GM19238 (cell line): ENCODE results near the gene ISM2.
"Not testable (repeated sequence)": the region's sequence is repeated elsewhere in the genome, so short reads cannot be mapped to it uniquely, and the experiment has no call there.

ENCODE experiments used
- DNase-seq: peaks from one replicate; pipeline ENCODE4 v3.0.0; 2011; ENCODE audit warnings: low spot score; ENCODE audit not compliant: insufficient read length

ISM2 gene

DNA sequence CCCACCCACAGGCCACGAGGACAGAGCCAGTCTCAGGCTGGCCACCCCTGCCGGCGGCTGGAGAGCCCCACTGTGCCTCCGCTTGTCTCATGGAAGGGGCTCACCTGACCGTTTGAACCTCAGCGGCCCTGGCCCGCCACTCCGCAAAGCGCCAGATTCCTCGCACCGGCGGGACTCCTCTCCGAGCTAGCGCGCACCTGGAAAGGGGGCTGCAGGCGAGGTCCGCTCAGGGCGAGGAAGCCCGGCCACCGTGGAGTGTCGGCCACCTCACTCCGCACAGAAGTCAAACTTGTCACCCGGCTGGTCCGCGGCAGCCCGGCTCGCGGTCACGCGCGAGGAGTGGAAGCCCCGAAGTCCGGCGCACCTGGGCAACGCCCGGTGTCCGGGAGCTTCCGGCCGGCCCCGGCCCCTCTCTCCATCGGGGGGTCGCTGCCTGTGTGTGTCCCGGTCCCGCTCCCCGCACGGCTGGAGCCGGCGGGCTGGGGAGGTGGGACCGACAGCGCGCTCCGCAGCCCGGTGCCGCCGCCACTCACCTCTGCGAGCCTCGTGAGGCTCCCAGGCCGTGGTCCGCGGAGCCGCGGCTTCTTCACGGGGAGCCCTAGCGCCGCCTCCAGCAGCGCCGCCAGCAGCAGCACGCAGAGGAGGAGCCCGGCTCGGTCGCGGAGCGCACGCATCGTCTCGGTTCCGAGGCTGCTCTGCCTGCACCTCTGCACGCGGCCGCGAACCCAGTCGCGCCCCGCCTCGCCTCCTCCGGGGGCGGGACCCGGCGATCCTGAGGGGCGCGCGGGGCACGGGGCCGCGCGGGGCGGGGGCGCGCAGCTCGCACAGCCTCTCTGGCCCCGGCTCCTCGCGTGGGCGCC, at the start of gene ISM2:
Gene ISM2 (minus strand): TSS at position 697 of the 860 bp plus-strand sequence. CDS start 23 bp downstream, at position 674.
- DNase-seq, result peak; percentile 60

DNA sequence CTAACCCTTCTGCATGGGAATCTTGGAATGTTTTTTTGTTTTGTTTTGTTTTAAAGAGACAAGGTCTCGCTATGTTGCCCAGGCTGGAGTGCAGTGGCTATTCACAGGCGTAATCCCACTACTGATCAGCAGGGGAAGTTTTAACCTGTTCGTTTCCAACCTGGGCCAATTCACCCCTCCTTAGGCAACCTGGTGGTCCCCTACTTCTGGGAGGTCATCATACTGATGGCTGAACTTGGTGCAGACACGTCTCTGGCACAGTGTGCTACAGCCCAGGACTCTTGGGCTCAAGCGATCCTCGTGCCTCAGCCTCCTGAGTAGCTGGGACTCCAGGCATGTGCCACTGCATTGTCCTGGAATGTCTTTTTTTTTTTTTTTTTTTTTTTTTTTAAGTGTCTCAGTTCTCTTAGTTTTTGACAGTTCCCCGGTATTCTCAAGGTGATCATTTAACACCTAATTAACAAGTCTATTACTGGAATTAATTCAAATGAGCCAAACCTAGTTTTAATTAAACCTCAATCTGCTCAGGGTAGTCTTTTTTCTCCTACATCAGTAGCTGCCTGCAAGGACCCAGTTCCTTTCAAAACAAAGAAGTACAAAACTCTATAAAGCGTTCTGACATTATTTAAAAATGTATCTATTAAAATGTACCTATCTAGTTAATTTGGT, 49.0 kb upstream of the ISM2 start:
- DNase-seq, result no peak

GRCh38 chr14:77545171-77545570, 46.6 kb upstream of the ISM2 start:
- not testable (repeated sequence) for DNase-seq

DNA sequence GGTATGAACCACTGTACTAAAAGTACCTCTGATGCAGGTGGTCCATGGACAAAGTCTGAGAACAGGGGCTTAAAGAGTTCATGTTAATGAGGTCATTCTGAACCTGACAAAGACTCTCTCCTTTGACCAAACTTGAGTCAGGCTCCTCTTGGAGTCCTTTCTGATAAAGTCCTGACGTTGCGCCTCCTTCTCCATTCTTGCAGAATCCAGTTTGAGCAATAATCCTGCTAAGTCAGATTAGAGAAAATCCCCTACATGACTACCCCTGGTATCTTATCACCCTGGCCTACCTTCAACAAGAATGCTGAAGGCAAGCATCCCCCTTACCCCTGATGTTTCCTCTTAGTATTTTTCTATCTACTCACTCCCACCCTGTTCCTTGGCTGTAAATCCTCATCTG, 46.0 kb upstream of the ISM2 start:
- no peak for DNase-seq

DNA sequence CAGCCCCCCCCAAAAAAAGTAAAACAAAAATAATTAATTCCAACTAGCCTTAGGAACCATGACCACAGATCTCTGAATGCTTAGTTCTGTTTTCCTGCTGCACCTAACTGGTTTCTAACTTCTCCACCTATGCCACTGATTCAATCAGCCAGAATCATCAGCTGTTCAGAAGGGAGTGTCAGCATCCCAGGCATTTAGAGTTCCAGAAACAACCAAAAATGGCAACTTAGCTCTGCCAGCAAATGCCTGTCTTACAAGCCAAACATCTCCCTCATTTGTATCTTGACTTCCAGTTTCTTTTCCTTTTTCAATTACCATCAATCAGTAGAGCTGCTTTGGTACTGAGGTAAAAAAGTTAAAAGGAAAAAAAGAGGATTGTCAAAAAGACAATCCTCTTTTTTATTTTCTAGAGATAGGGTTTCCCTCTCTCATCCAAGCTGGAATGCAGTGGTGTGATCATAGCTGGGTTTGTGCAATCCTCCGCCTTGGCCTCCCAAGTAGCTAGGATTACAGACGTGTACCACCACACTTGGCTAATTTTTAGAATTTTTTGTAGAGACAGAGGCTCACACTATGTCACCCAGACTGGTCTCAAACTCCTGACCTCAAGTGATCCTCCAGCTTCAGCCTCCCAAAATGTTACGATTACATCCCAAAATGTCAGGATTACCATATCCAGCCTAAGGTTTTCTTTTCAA, 45.2 kb upstream of the ISM2 start:
- no peak for DNase-seq

DNA sequence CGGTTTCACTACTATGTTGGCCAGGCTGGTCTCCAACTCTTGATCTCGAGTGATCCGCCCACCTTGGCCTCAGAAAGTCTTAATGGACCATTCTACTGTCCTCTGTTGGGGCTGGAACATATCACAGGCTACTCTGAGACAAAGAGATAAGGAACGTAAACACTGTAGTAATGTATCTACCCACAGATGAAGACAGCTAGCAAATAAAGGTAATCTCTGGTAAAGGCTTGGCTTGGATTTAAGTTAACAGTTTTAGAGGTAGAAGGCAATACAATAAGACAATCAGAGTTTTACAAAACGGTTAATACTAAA, 44.6 kb upstream of the ISM2 start:
- DNase-seq, result no peak

GRCh38 chr14:77542421-77543239, 44.0 kb upstream of the ISM2 start:
- DNase-seq, result no peak

DNA sequence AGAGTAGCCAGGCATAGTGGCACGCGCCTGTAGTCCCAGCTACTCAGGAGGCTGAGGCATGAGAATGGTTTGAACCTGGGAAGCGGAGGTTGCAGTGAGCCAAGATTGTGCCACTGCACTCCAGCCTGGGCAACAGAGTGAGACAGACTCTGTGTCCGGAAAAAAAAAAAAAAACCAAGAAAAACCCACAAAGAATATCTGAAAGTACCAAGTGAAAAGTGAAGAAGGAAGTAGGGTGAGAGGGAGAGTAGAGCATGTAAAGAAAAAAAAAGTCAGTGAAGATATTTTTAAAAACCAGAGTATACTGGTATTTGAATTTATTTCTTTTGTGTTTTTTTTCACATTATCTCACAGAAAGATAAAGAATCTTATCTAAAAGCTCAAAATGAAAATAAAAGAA, 43.3 kb upstream of the ISM2 start:
- DNase-seq, result no peak

DNA sequence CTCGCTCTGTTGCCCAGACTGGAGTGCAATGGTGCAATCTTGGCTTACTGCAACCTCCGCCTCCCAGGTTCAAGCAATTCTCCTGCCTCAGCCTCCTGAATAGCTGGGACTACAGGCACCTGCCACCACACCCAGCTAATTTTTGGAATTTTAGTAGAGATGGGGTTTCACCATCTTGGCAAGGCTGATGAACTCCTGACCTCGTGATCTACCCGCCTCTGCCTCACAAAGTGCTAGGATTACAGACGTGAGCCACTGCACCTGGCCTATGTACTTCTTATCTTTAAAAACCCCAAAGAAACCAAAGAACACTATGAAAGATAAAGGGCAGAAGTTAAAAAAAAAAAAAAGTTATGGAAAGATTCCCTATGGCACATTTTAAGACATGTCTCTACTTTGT, 38.3 kb upstream of the ISM2 start:
- DNase-seq, result not testable (repeated sequence)

DNA sequence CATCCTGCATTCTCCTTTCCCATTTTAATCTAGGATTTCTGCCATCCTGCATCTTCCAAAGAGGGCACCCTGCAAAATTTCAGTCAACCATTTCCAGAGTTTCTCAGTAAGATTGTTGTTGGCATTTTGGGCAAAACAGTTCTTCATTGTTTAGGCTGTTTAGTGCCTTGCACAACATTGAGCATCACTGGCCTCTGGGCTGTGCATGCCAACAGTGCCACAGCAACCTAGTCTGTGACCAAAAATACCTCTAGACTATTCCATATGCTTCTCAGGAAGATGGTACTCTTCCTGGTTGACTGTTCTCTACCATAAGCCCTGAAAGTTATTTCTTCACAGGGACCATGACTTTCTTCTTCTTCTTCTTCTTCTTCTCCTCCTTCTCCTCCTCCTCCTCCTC, 32.5 kb upstream of the ISM2 start:
- no peak for DNase-seq

DNA sequence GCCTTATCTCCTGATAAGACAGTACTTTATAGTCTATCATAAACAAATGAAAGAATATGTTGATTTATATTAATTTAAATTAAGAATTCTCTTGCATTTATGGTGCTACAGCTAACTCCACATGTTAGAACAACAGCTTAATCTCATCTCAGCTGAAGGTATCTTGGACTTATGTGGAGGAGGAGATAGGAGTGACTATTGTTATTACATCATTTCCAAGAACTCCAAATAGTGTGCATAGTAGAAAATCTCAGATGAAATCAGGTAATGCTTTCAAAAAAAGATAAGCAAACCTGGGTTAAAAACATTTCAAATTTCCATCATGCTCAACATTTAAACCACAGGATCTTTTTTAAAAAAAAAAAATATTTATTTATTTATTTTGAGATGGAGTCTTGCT, 31.3 kb upstream of the ISM2 start:
- DNase-seq, result no peak

GRCh38 chr14:77529213-77529612, 30.6 kb upstream of the ISM2 start:
- no peak for DNase-seq

- DNase-seq, result not testable (repeated sequence)
These were observed 30.1 kb upstream of the ISM2 start for GRCh38 chr14:77528701-77529100.

GRCh38 chr14:77526266-77526665, 27.6 kb upstream of the ISM2 start:
- no peak for DNase-seq

DNA sequence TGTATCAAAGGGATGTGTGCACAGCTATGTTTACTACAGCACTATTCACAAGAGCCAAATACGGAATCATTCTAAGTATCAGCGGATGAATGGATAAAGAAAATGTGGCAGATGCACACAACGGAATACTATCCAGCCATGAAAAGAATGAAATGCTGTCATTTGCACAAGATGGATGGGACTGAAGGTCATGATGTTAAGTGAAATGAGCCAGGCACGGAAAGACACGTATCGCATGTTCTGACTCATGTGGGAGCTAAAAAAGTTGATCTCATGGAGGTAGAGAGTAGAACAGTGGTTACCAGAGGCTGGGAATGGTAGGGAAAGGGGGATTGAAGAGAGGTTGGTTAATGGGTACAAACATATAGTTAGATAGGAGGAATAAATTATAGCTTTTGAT, 25.9 kb upstream of the ISM2 start:
- DNase-seq, result no peak

- no peak for DNase-seq
These were observed 24.5 kb upstream of the ISM2 start for GRCh38 chr14:77523109-77523508.

- DNase-seq, result no peak
These were observed 21.9 kb upstream of the ISM2 start for GRCh38 chr14:77520555-77520954.

DNA sequence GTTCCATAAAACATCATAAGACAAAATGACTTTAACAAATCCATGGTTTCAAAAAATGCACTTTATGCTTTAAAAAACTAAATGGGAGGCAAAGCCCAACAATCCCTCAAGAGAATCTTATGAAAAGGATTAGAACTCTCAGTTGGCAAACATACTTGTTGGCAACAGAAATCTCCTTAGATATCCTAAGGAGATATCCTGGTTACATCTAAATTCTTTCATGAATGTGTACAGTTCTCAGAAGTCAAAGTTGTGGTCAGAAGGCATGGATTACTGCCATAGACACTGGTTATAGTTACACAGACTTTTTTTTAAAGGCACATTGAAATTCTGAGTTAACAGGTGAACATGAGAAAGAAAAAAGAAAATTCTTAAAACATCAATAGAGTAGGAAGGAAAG, 17.5 kb upstream of the ISM2 start:
- no peak for DNase-seq

- DNase-seq, result no peak
These were observed 13.0 kb upstream of the ISM2 start for GRCh38 chr14:77511486-77512162.

DNA sequence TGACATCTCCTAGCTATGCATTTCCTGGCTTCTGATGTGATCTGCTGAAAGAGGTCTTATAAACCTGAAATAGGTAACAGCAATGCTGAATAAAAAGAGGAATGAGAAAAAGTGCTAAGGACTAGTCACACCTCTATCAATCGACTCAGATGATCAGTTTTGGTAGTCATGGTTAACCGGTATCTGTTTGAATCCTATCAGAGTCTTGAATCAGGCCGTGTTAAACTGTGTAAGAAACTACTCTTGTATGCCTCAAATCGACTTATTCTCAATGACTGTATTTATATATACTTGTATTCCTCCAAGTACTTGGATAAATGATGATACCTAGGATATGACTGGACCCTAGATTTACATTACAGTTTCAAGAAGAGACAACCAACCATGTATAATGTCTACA, 10.8 kb upstream of the ISM2 start:
- DNase-seq, result no peak

DNA sequence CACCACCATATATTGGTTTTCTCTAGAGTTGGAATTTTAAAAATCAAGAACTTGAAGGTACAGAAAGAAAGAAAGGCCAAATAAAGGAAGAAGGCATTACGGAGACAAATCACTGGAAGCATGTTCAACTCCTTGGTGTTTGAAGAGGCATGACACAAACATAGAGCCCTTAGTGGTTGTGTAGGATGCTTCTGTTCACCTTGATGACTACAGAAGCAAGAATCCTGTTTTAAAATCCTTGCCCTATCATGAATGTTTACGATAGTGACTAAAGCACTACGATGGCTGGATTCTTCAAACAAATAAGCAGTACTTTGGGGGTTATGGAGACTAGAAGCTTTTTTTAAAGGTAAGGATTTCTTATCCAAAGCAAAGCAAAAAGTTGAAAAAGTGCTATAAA, 10.3 kb upstream of the ISM2 start:
- DNase-seq, result no peak
